GM18868 (cell line): ENCODE results near the gene TFDP1.
"Not testable (repeated sequence)": the region's sequence is repeated elsewhere in the genome, so short reads cannot be mapped to it uniquely, and the experiment has no call there.

Experiments
- ATAC-seq: cut with Tn5 transposase; IDR thresholded peaks from one replicate; pipeline ENCODE4 v1.9.1; 2021; ENCODE audit warnings: mild to moderate bottlenecking, moderate library complexity; ENCODE audit not compliant: unreplicated experiment

Gene TFDP1

GRCh38 chr13:113548778-113549621 is 35.6 kb upstream of the TFDP1 start:
- no peak for ATAC-seq

- ATAC-seq, result no peak
Measured at GRCh38 chr13:113550453-113550852, 34.1 kb upstream of the TFDP1 start.

- ATAC-seq, result no peak
Measured at GRCh38 chr13:113551081-113552000, 33.2 kb upstream of the TFDP1 start.

GRCh38 chr13:113552079-113552478 is 32.5 kb upstream of the TFDP1 start:
- ATAC-seq, result no peak

- ATAC-seq, result no peak
Measured at GRCh38 chr13:113552786-113553434, 31.6 kb upstream of the TFDP1 start.

GRCh38 chr13:113553511-113554332 is 30.8 kb upstream of the TFDP1 start:
- no peak for ATAC-seq

- no peak for ATAC-seq
Measured at GRCh38 chr13:113554333-113554700, 30.2 kb upstream of the TFDP1 start.

- ATAC-seq, result no peak
Measured at GRCh38 chr13:113555141-113555540, 29.4 kb upstream of the TFDP1 start.

GRCh38 chr13:113557013-113557412 is 27.5 kb upstream of the TFDP1 start:
- ATAC-seq, result no peak

GRCh38 chr13:113558461-113558860 is 26.1 kb upstream of the TFDP1 start:
- no peak for ATAC-seq

- no peak for ATAC-seq
Measured at GRCh38 chr13:113559061-113559460, 25.5 kb upstream of the TFDP1 start.

GRCh38 chr13:113559901-113560644 is 24.5 kb upstream of the TFDP1 start:
- ATAC-seq, result no peak

GRCh38 chr13:113560645-113561416 is 23.7 kb upstream of the TFDP1 start:
- no peak for ATAC-seq

GRCh38 chr13:113561417-113562084 is 23.0 kb upstream of the TFDP1 start:
- no peak for ATAC-seq

GRCh38 chr13:113562085-113562749 is 22.3 kb upstream of the TFDP1 start:
- ATAC-seq, result peak; percentile 76

GRCh38 chr13:113562844-113563243 is 21.7 kb upstream of the TFDP1 start:
- no peak for ATAC-seq

- ATAC-seq, result not testable (repeated sequence)
Measured at GRCh38 chr13:113563511-113563910, 21.0 kb upstream of the TFDP1 start.
